Activated naive CD8-positive, alpha-beta T cell treated with anti-CD3 and anti-CD28 coated beads, Interleukin-2, amount 50 U/mL, for 16 hours (primary cell): ENCODE results near the gene PRM1.
A peak's percentile ranks its signal among the peaks of the same experiment; 100 is the strongest.

ENCODE experiments used
- DNase-seq: peaks from one replicate; pipeline ENCODE4 v3.0.0-alpha.2; 2020; ENCODE audit warnings: low read depth, low spot score

Gene PRM1

GRCh38 chr16:11253995-11254912 is 26.9 kb downstream of the PRM1 start:
- DNase-seq = no peak

- DNase-seq = no peak
These were observed 27.8 kb downstream of the PRM1 start for GRCh38 chr16:11253009-11253994.

- DNase-seq = no peak
These were observed 28.6 kb downstream of the PRM1 start for GRCh38 chr16:11252482-11252931.

- DNase-seq = peak; percentile 70
These were observed 29.3 kb downstream of the PRM1 start for GRCh38 chr16:11251525-11252481.

- no peak for DNase-seq
These were observed 30.2 kb downstream of the PRM1 start for GRCh38 chr16:11250786-11251524.

GRCh38 chr16:11250091-11250785 is 30.9 kb downstream of the PRM1 start:
- no peak for DNase-seq

GRCh38 chr16:11249233-11250061 is 31.7 kb downstream of the PRM1 start:
- no peak for DNase-seq

GRCh38 chr16:11248133-11248532 is 33.0 kb downstream of the PRM1 start:
- DNase-seq = no peak

GRCh38 chr16:11245988-11246387 is 35.1 kb downstream of the PRM1 start:
- DNase-seq = no peak

GRCh38 chr16:11245222-11245737 is 35.9 kb downstream of the PRM1 start:
- no peak for DNase-seq

- DNase-seq = no peak
These were observed 38.5 kb downstream of the PRM1 start for GRCh38 chr16:11242658-11243057.

GRCh38 chr16:11241480-11242204 is 39.5 kb downstream of the PRM1 start:
- no peak for DNase-seq

GRCh38 chr16:11240636-11241473 is 40.3 kb downstream of the PRM1 start:
- no peak for DNase-seq

- DNase-seq = no peak
These were observed 41.2 kb downstream of the PRM1 start for GRCh38 chr16:11239644-11240632.

- no peak for DNase-seq
These were observed 42.6 kb downstream of the PRM1 start for GRCh38 chr16:11238272-11239202.
